HL-60 (cell line): ENCODE data around the gene PLXDC2.

Experiments used
- DNase-seq, 2 experiments: peaks; one replicate each; pipeline ENCODE4 v3.0.0-alpha.2; 2010 to 2020; ENCODE audit warnings: low read depth in 1 of 2, low spot score in 1 of 2
- H3K27ac ChIP-seq: fragments of 250-450 bp; sonication (Bioruptor Pico); replicated peaks from 2 replicates; pipeline ENCODE4 v1.5.1; 2020; ENCODE audit warnings: mild to moderate bottlenecking, moderate library complexity
- H3K27me3 ChIP-seq: fragments of 250-450 bp; sonication (Bioruptor Pico); 2 replicates; pipeline ENCODE4 v1.5.1; 2021; ENCODE audit warnings: mild to moderate bottlenecking, moderate library complexity; ENCODE audit not compliant: insufficient read depth, poor library complexity, severe bottlenecking
- H3K4me3 ChIP-seq: replicated peaks from 2 replicates; pipeline ENCODE4 v1.5.1; 2011; ENCODE audit warnings: mild to moderate bottlenecking, control low read depth, low read length; ENCODE audit not compliant: insufficient read depth
- CTCF ChIP-seq: IDR thresholded peaks from one replicate; pipeline ENCODE4 v1.5.1; 2011; ENCODE audit warnings: low read length, control low read depth, inconsistent platforms; ENCODE audit not compliant: insufficient read depth
- GABPA ChIP-seq: IDR thresholded peaks from 2 replicates; pipeline ENCODE4 v1.6.1; 2012; ENCODE audit warnings: low read depth
- POLR2AphosphoS5 ChIP-seq: IDR thresholded peaks from 2 replicates; pipeline ENCODE4 v1.6.1; 2012; ENCODE audit warnings: low read depth
- REST ChIP-seq: IDR thresholded peaks from 2 replicates; pipeline ENCODE4 v1.6.1; 2012; ENCODE audit warnings: low read depth; ENCODE audit not compliant: insufficient replicate concordance
- SPI1 ChIP-seq: IDR thresholded peaks from 2 replicates; pipeline ENCODE4 v1.6.1; 2012; ENCODE audit warnings: low read depth, mild to moderate bottlenecking, borderline replicate concordance

The PLXDC2 gene

GRCh38 chr10:19826712-19827111 lies 10.5 kb downstream of the PLXDC2 start:
- TF ChIP-seq CTCF, result no peak
- TF ChIP-seq REST, result no peak
- TF ChIP-seq SPI1, result no peak
- TF ChIP-seq GABPA, result no peak
- no peak for TF ChIP-seq POLR2AphosphoS5
- Histone ChIP-seq H3K4me3 (no peak overlapping the region), H3K27me3 (no peaks in the 10 kb centered on the region), H3K27ac (no peak overlapping the region)
- peak in 1 of 2 experiments; percentile 8 for DNase-seq

- TF ChIP-seq CTCF, result no peak
- TF ChIP-seq SPI1, result no peak
- no peak for TF ChIP-seq REST
- no peak for TF ChIP-seq POLR2AphosphoS5
- no peak for TF ChIP-seq GABPA
- DNase-seq, result no peak
- Histone ChIP-seq H3K27me3 (no peaks in the 10 kb centered on the region), H3K4me3 (no peak overlapping the region), H3K27ac (no peak overlapping the region)
These were observed 12.2 kb downstream of the PLXDC2 start for GRCh38 chr10:19828278-19829049.

GRCh38 chr10:19832699-19833098 lies 16.5 kb downstream of the PLXDC2 start:
- Histone ChIP-seq H3K27me3 (no peaks in the 10 kb centered on the region), H3K4me3 (no peak overlapping the region), H3K27ac (no peak overlapping the region)
- no peak for TF ChIP-seq POLR2AphosphoS5
- TF ChIP-seq REST, result no peak
- no peak for TF ChIP-seq GABPA
- no peak for TF ChIP-seq CTCF
- TF ChIP-seq SPI1, result no peak
- no peak for DNase-seq
